IMR-90 (cell line): ENCODE results near the gene TCTA. TPM values are rescaled to one million over a fixed set of nuclear protein-coding genes. Genes with fewer than 3 reads are reported as not detected.

Experiments used
- ATAC-seq: fragments of 200-7000 bp; cut with Tn5 transposase; 2 replicates; pipeline ENCODE4 v1.9.1; 2020; ENCODE audit warnings: low read depth, mild to moderate bottlenecking, moderate library complexity
- Bru-seq: library from RNA; stranded (reverse); fragments of 400-500 nt; gene quantifications from one replicate; lab custom pipeline; 2021; lab: Mats Ljungman, UMichigan
- BruChase-seq, 2 experiments: library from RNA; stranded (reverse); fragments of 400-500 nt; gene quantifications; one replicate each; lab custom pipeline; 2021; lab: Mats Ljungman, UMichigan
- BruUV-seq: library from RNA; stranded (reverse); fragments of 400-500 nt; replicated peaks from 2 replicates; lab custom pipeline; 2021; lab: Mats Ljungman, UMichigan
- CTCF ChIA-PET: fragments of 300-600 bp; formaldehyde crosslinking; extraction: SDS; loops from one replicate; lab custom pipeline; 2021; ENCODE audit warnings: antibody characterized with exemption; lab: Yijun Ruan, JAX
- POLR2A ChIA-PET: fragments of 300-600 bp; sonication (Branson Sonifier 250); formaldehyde crosslinking; loops from one replicate; lab custom pipeline; 2022; ENCODE audit warnings: antibody characterized with exemption; ENCODE audit not compliant: unreplicated experiment; lab: Charles Lee
- DNase-seq: peaks from one replicate; pipeline ENCODE4 v3.0.0; 2013
- H2AFZ ChIP-seq: replicated peaks from 2 replicates; pipeline ENCODE3; 2013; ENCODE audit warnings: low read length, mild to moderate bottlenecking; ENCODE audit not compliant: poor library complexity
- H2AK5ac ChIP-seq: 2 replicates; pipeline ENCODE4 v1.6.1; 2013; ENCODE audit warnings: low read depth, low read length, inconsistent platforms
- H2AK9ac ChIP-seq: replicated peaks from 2 replicates; pipeline ENCODE3; 2013; ENCODE audit warnings: mild to moderate bottlenecking, low read depth, low read length, moderate library complexity; ENCODE audit not compliant: poor library complexity
- H2BK120ac ChIP-seq: 2 replicates; pipeline ENCODE4 v1.6.1; 2013; ENCODE audit warnings: low read depth, low read length, inconsistent platforms
- H2BK15ac ChIP-seq: 3 replicates; pipeline ENCODE4 v1.6.1; 2013; ENCODE audit warnings: low read depth, low read length, inconsistent platforms
- H2BK20ac ChIP-seq: 2 replicates; pipeline ENCODE4 v1.6.1; 2013; ENCODE audit warnings: low read depth, mild to moderate bottlenecking, inconsistent platforms, low read length, moderate library complexity
- H2BK5ac ChIP-seq: 2 replicates; pipeline ENCODE4 v1.6.1; 2013; ENCODE audit warnings: mild to moderate bottlenecking, low read depth, low read length, inconsistent platforms; ENCODE audit not compliant: poor library complexity, severe bottlenecking
- H3K14ac ChIP-seq: replicated peaks from 2 replicates; pipeline ENCODE4 v1.6.1; 2013; ENCODE audit warnings: low read depth, low read length, inconsistent platforms
- H3K18ac ChIP-seq: 2 replicates; pipeline ENCODE4 v1.6.1; 2013; ENCODE audit warnings: low read depth, low read length, control low read depth
- H3K23ac ChIP-seq: 2 replicates; pipeline ENCODE4 v1.6.1; 2013; ENCODE audit warnings: low read depth, low read length, inconsistent platforms
- H3K27ac ChIP-seq: 2 replicates; pipeline ENCODE4 v1.5.1; 2013; ENCODE audit warnings: mild to moderate bottlenecking, control low read depth, low read length; ENCODE audit not compliant: insufficient read depth
- H3K27me3 ChIP-seq: 2 replicates; pipeline ENCODE4 v1.6.1; 2013; ENCODE audit warnings: low read length; ENCODE audit not compliant: control insufficient read depth, insufficient read depth
- H3K36me3 ChIP-seq: 2 replicates; pipeline ENCODE4 v1.6.1; 2013; ENCODE audit warnings: low read length, mixed read lengths; ENCODE audit not compliant: control insufficient read depth, insufficient read depth
- H3K4ac ChIP-seq: 2 replicates; pipeline ENCODE4 v1.6.1; 2013; ENCODE audit warnings: low read depth, low read length, inconsistent platforms
- H3K4me1 ChIP-seq: 2 replicates; pipeline ENCODE4 v1.6.1; 2013; ENCODE audit warnings: low read length, mixed read lengths; ENCODE audit not compliant: control insufficient read depth, insufficient read depth
- H3K4me2 ChIP-seq: 2 replicates; pipeline ENCODE4 v1.6.1; 2013; ENCODE audit warnings: low read depth, mild to moderate bottlenecking, control low read depth, low read length, moderate library complexity
- H3K4me3 ChIP-seq: 2 replicates; pipeline ENCODE4 v1.5.1; 2013; ENCODE audit warnings: low read depth, mild to moderate bottlenecking, control low read depth, low read length, moderate library complexity; ENCODE audit not compliant: insufficient read depth
- H3K56ac ChIP-seq: 2 replicates; pipeline ENCODE4 v1.6.1; 2013; ENCODE audit warnings: low read length, inconsistent platforms; ENCODE audit not compliant: insufficient read depth; ENCODE audit errors: extremely low read depth
- H3K79me1 ChIP-seq, 2 experiments: 2 replicates each; pipeline ENCODE4 v1.6.1; 2013; ENCODE audit warnings: low read length in 2 of 2, inconsistent platforms in 1 of 2, low read depth in 1 of 2
- H3K9ac ChIP-seq: 2 replicates; pipeline ENCODE4 v1.6.1; 2013; ENCODE audit warnings: low read depth, low read length, control low read depth
- H3K9me1 ChIP-seq: 2 replicates; pipeline ENCODE4 v1.6.1; 2013; ENCODE audit warnings: low read length, inconsistent platforms; ENCODE audit not compliant: insufficient read depth
- H3K9me3 ChIP-seq: 2 replicates; pipeline ENCODE4 v1.6.1; 2013; ENCODE audit warnings: low read length; ENCODE audit not compliant: control insufficient read depth, insufficient read depth
- H4K20me1 ChIP-seq: 2 replicates; pipeline ENCODE4 v1.6.1; 2013; ENCODE audit warnings: low read length, inconsistent platforms; ENCODE audit not compliant: insufficient read depth
- H4K5ac ChIP-seq: 2 replicates; pipeline ENCODE4 v1.6.1; 2013; ENCODE audit warnings: mild to moderate bottlenecking, low read depth, low read length, control low read depth
- H4K8ac ChIP-seq, 2 experiments: 2 replicates each; pipeline ENCODE4 v1.6.1; 2013; ENCODE audit warnings: low read depth in 2 of 2, low read length in 2 of 2, control low read depth in 1 of 2, inconsistent platforms in 1 of 2
- H4K91ac ChIP-seq: 2 replicates; pipeline ENCODE4 v1.6.1; 2013; ENCODE audit warnings: low read depth, low read length, inconsistent platforms; ENCODE audit not compliant: insufficient read depth
- CHD1 ChIP-seq: IDR thresholded peaks from 2 replicates; pipeline ENCODE4 v1.6.1; 2012; ENCODE audit warnings: low read depth, low read length, improper control_type of control experiment
- CTCF ChIP-seq: conservative IDR thresholded peaks from 2 replicates; pipeline ENCODE4 v1.5.1; 2012; ENCODE audit warnings: mild to moderate bottlenecking, low read depth, low read length, improper control_type of control experiment
- MAFK ChIP-seq: IDR thresholded peaks from 2 replicates; pipeline ENCODE4 v1.6.1; 2012; ENCODE audit warnings: low read depth, low read length, improper control_type of control experiment
- MAZ ChIP-seq: IDR thresholded peaks from 2 replicates; pipeline ENCODE4 v1.6.1; 2012; ENCODE audit warnings: low read depth, mild to moderate bottlenecking, low read length, improper control_type of control experiment, moderate library complexity, borderline replicate concordance
- MXI1 ChIP-seq: IDR thresholded peaks from 2 replicates; pipeline ENCODE4 v1.6.1; 2012; ENCODE audit warnings: low read depth, mild to moderate bottlenecking, low read length, moderate library complexity, borderline replicate concordance
- NFE2L2 ChIP-seq: fragments of 150-350 bp; IDR thresholded peaks from 2 replicates; pipeline ENCODE4 v1.6.1; 2016; ENCODE audit warnings: low read depth, mild to moderate bottlenecking, low read length
- RCOR1 ChIP-seq: IDR thresholded peaks from 2 replicates; pipeline ENCODE4 v1.6.1; 2012; ENCODE audit warnings: mild to moderate bottlenecking, low read length, improper control_type of control experiment; ENCODE audit not compliant: insufficient replicate concordance
- RFX5 ChIP-seq: IDR thresholded peaks from 2 replicates; pipeline ENCODE4 v1.8.0; 2012; ENCODE audit warnings: low read depth, mild to moderate bottlenecking, low read length, moderate library complexity
- USF2 ChIP-seq: fragments of 150-350 bp; IDR thresholded peaks from 2 replicates; pipeline ENCODE4 v1.6.1; 2017; ENCODE audit warnings: mild to moderate bottlenecking, antibody characterized with exemption, low read length, low read depth
- WGBS, 2 experiments: methylation state at CpG; one replicate each; pipeline versions ENCODE4 v1.1.5 to v1.1.7; 2013; ENCODE audit warnings: missing lambda C conversion rate in 2 of 2; ENCODE audit not compliant: insufficient read length in 1 of 2; ENCODE audit errors: extremely low coverage in 2 of 2; 5-methylcytosine and 5-hydroxymethylcytosine counted together
- dilution Hi-C: fragments of 300-500 bp; cut with HindIII; formaldehyde crosslinking; loops from one replicate; pipeline ENCODE4 v1.14.3; 2018; ENCODE audit warnings: low sequenced_read_pairs; ENCODE audit not compliant: unreplicated experiment
- in situ Hi-C: fragments of 300-500 bp; cut with MboI; formaldehyde crosslinking; loops from 3 replicates; pipeline ENCODE4 v1.14.3; 2019; ENCODE audit warnings: low sequenced_read_pairs, inconsistent platforms, mixed read lengths
- intact Hi-C: fragments of 100-400 bp; cut with micrococcal nuclease; formaldehyde crosslinking; loops from 2 replicates; pipeline ENCODE4 v1.10.0; 2022
- long read RNA-seq: library from polyadenylated mRNA; unstranded; transcript quantifications from one replicate; pipeline ENCODE4 v2.0.0, GENCODE V29; 2021; ENCODE audit not compliant: unreplicated experiment
- polyA plus RNA-seq, 3 experiments: library from polyadenylated mRNA; depleted of rRNA; stranded (reverse); fragments of >200 nt; gene quantifications; 2 replicates each; pipeline ENCODE4 v1.2.3, GENCODE V29; 2012; ENCODE audit warnings: low replicate concordance in 1 of 3
- total RNA-seq: library from RNA; depleted of rRNA; stranded (reverse); fragments of >200 nt; gene quantifications from 2 replicates; pipeline ENCODE4 v1.2.3, GENCODE V29; 2012; rRNA removed
- TF ChIP-seq, protein P1 (sequence below): fragments of 150-350 bp; IDR thresholded peaks from 2 replicates; pipeline ENCODE4 v1.6.1; 2016; ENCODE audit warnings: low read depth, mild to moderate bottlenecking, low read length, moderate library complexity, borderline replicate concordance

The TCTA gene, protein sequence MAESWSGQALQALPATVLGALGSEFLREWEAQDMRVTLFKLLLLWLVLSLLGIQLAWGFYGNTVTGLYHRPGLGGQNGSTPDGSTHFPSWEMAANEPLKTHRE
- 12.8 and 15.1 TPM in 2 replicates for total RNA-seq
- polyA plus RNA-seq (2012; rRNA removed), result 43.2 and 46.6 TPM in 2 replicates
- polyA plus RNA-seq (2012; cell fraction: cytosol; rRNA removed), result 32.0 and 57.4 TPM in 2 replicates
- 14.9 and 15.1 TPM in 2 replicates for polyA plus RNA-seq (2012; cell fraction: nucleus; rRNA removed; ENCODE audit: low replicate concordance)
- percentile 76 among the genes with signal in this experiment for Bru-seq, nascent RNA
- BruChase-seq, experiment 1, labeled RNA remaining after a 6-hour chase, result percentile 92 among the genes with signal in this experiment
- BruChase-seq, experiment 2, labeled RNA remaining after a 2-hour chase, result percentile 85 among the genes with signal in this experiment
- long read RNA-seq, transcript TCTA-201 (3 exons, 2,146 nt), result major isoform, 11 of 17 reads
- long read RNA-seq, partial matches to known transcripts, result 0 of 17 reads
- long read RNA-seq, other reads (novel, unspliced or antisense), result 5 of 17 reads

DNA sequence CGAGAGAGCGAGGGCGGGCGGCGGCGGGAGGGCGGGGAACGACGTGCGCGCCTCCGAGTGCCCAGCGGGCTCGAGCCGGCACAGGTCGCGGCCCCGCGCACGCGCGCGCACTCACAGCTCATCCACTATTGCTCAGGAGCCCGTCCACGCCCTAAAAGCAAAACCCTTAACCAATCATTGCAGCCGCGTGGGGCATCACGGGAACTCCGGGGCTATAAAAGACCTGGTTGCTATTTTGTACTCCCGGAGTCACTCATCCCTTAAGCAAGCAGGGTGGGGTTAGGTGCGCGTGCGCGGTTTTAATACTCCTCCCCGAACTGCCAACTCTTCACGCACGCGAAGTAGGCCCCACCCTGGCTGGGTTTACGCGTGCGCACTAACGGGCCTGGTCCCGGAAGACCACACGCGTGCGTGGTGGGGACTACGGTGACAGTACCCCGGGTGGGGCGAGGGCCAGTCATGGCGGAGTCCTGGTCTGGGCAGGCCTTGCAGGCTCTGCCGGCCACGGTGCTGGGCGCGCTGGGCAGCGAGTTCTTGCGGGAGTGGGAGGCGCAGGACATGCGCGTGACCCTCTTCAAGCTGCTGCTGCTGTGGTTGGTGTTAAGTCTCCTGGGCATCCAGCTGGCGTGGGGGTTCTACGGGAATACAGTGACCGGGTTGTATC lies at the start of gene TCTA, which contains the start of gene RHOA:
TSS of gene TCTA (plus strand) at position 456 of the 664 bp plus-strand sequence. CDS start at position 460, 4 bp downstream.
TSS of gene RHOA (minus strand) at position 9 of the 664 bp plus-strand sequence. CDS start 36,387 bp downstream, outside the sequence.
- Histone ChIP-seq H3K56ac (peak within 1 kb of the TSS; percentile 91), H3K14ac (peak within 1 kb of the TSS; percentile 98), H3K36me3 (peaks cover 19% of the 10 kb centered on the region), H3K18ac (peak within 1 kb of the TSS; percentile 65), H2BK20ac (no peak within 1 kb of the TSS; the same call in 1 of the 2 replicates), H3K4me3 (peak within 1 kb of the TSS; percentile 78), H3K27me3 (no peaks in the 10 kb centered on the region), H2BK5ac (peak within 1 kb of the TSS; percentile 97), H3K4me1 (peaks cover 9% of the 10 kb centered on the region), H4K5ac (peak within 1 kb of the TSS; percentile 81), H2AFZ (peak within 1 kb of the TSS; percentile 93), H3K79me1 (peaks cover 12 to 46% of the 10 kb centered on the region in 2 experiments; a peak in 3 of 4 replicates), H4K91ac (peak within 1 kb of the TSS; percentile 97), H2BK15ac (peak within 1 kb of the TSS; percentile 34; the same call in 1 of the 3 replicates), H3K9me3 (no peaks in the 10 kb centered on the region), H3K4ac (peak within 1 kb of the TSS; percentile 98), H3K4me2 (peak within 1 kb of the TSS; percentile 98), H3K23ac (peak within 1 kb of the TSS; percentile 94), H2BK120ac (peak within 1 kb of the TSS; percentile 69), H4K20me1 (peaks cover 41% of the 10 kb centered on the region), H3K9me1 (peaks cover 23% of the 10 kb centered on the region), H4K8ac (peak within 1 kb of the TSS; percentile 95 to 97), H3K9ac (peak within 1 kb of the TSS; percentile 97), H2AK9ac (peak within 1 kb of the TSS; percentile 99), H2AK5ac (peak within 1 kb of the TSS; percentile 100), H3K27ac (peak within 1 kb of the TSS; percentile 96)
- BruUV-seq, result no TSS peak
- in situ Hi-C loops, result loop anchor here (5.0 kb wide), 1 partner anchor 60 kb away; no protein-coding TSS in a partner anchor
- WGBS, 2 experiments, result 0% methylated on average over 31 of the region's 62 CpGs; no CpG with 5 or more reads in 1 of the 2 experiments
- ChIA-PET POLR2A (interaction anchor here (0.6 to 1.1 kb wide), 6 partner anchors 9 to 120 kb away, joined by 3 to 6 read pairs (median 3); no protein-coding TSS in a partner anchor), CTCF (no interaction called here)
- DNase-seq, result peak; percentile 100
- intact Hi-C loops, result loop anchor here (2.0 to 5.0 kb wide), 3 partner anchors 49 to 260 kb away; partner anchors contain the start of genes APEH and USP4
- dilution Hi-C loops, result no loop called here
- peak; percentile 91 for ATAC-seq
- TF ChIP-seq MXI1, result peak; percentile 90
- no peak for TF ChIP-seq RCOR1
- TF ChIP-seq USF2, result peak; percentile 66
- TF ChIP-seq NFE2L2, result no peak
- TF ChIP-seq, protein P1, sequence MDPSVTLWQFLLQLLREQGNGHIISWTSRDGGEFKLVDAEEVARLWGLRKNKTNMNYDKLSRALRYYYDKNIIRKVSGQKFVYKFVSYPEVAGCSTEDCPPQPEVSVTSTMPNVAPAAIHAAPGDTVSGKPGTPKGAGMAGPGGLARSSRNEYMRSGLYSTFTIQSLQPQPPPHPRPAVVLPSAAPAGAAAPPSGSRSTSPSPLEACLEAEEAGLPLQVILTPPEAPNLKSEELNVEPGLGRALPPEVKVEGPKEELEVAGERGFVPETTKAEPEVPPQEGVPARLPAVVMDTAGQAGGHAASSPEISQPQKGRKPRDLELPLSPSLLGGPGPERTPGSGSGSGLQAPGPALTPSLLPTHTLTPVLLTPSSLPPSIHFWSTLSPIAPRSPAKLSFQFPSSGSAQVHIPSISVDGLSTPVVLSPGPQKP, result no peak
- TF ChIP-seq CHD1, result no peak
- peak; percentile 70 for TF ChIP-seq MAZ
- no peak for TF ChIP-seq MAFK
- TF ChIP-seq CTCF, result no peak
- TF ChIP-seq RFX5, result no peak
